ENCODE measurements around the gene RNASE13.

GRCh38 chr14:21039585-21040369 is 5.2 kb upstream of the RNASE13 start:
- TF ChIP-seq CTCF (IDR thresholded peaks at IDR 0.05) (peak; percentile 10 to 77 (median 60)), POLR2A (IDR thresholded peaks at IDR 0.05) (no peak)

Data from Peyer's patch (tissue), 4 donors.